SK-N-MC (cell line): ENCODE results near the gene UTP3.

Experiments
- EZH2 ChIP-seq: fragments of 200-600 bp; sonication (generic); IDR thresholded peaks from one replicate; pipeline ENCODE4 v1.6.1; 2017; ENCODE audit warnings: antibody characterized with exemption
- POLR2AphosphoS5 ChIP-seq: IDR thresholded peaks from 2 replicates; pipeline ENCODE4 v1.6.1; 2012; ENCODE audit warnings: mild to moderate bottlenecking, low read depth, low read length, borderline replicate concordance

DNA sequence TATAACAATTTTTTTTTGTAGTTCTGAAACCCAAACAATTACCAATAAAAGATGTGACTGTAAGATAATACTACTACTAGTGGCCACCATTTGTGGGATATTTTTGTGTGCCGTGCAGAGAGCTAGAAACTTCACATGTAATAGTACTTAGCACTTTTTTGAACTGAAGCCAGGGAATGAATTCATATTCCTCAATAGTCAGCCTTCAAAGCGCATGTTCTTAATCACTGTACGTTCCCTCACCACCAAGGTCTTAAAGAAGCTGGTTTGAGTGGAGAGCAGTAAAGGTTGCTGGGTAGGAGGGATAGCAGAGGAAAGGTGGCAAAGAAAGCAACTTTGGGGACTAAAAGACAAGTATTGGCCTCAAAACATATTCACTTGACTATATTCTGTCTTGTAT lies 23.8 kb downstream of the UTP3 start:
- no peak for TF ChIP-seq EZH2
- no peak for TF ChIP-seq POLR2AphosphoS5
